IMR-90 (cell line): Measurements from ENCODE around the gene ATP8B4. TPM values are rescaled to one million over a fixed set of nuclear protein-coding genes. Genes with fewer than 3 reads are reported as not detected.

Source experiments
- ATAC-seq: fragments of 200-7000 bp; cut with Tn5 transposase; 2 replicates; pipeline ENCODE4 v1.9.1; 2020; ENCODE audit warnings: low read depth, mild to moderate bottlenecking, moderate library complexity
- BruUV-seq: library from RNA; stranded (reverse); fragments of 400-500 nt; replicated peaks from 2 replicates; lab custom pipeline; 2021; lab: Mats Ljungman, UMichigan
- CTCF ChIA-PET: fragments of 300-600 bp; formaldehyde crosslinking; extraction: SDS; loops from one replicate; lab custom pipeline; 2021; ENCODE audit warnings: antibody characterized with exemption; lab: Yijun Ruan, JAX
- POLR2A ChIA-PET: fragments of 300-600 bp; sonication (Branson Sonifier 250); formaldehyde crosslinking; loops from one replicate; lab custom pipeline; 2022; ENCODE audit warnings: antibody characterized with exemption; ENCODE audit not compliant: unreplicated experiment; lab: Charles Lee
- DNase-seq: peaks from one replicate; pipeline ENCODE4 v3.0.0; 2013
- H2AFZ ChIP-seq: replicated peaks from 2 replicates; pipeline ENCODE3; 2013; ENCODE audit warnings: low read length, mild to moderate bottlenecking; ENCODE audit not compliant: poor library complexity
- H2AK5ac ChIP-seq: 2 replicates; pipeline ENCODE4 v1.6.1; 2013; ENCODE audit warnings: low read depth, low read length, inconsistent platforms
- H2AK9ac ChIP-seq: replicated peaks from 2 replicates; pipeline ENCODE3; 2013; ENCODE audit warnings: mild to moderate bottlenecking, low read depth, low read length, moderate library complexity; ENCODE audit not compliant: poor library complexity
- H2BK120ac ChIP-seq: 2 replicates; pipeline ENCODE4 v1.6.1; 2013; ENCODE audit warnings: low read depth, low read length, inconsistent platforms
- H2BK15ac ChIP-seq: 3 replicates; pipeline ENCODE4 v1.6.1; 2013; ENCODE audit warnings: low read depth, low read length, inconsistent platforms
- H2BK20ac ChIP-seq: 2 replicates; pipeline ENCODE4 v1.6.1; 2013; ENCODE audit warnings: low read depth, mild to moderate bottlenecking, inconsistent platforms, low read length, moderate library complexity
- H2BK5ac ChIP-seq: 2 replicates; pipeline ENCODE4 v1.6.1; 2013; ENCODE audit warnings: mild to moderate bottlenecking, low read depth, low read length, inconsistent platforms; ENCODE audit not compliant: poor library complexity, severe bottlenecking
- H3K14ac ChIP-seq: replicated peaks from 2 replicates; pipeline ENCODE4 v1.6.1; 2013; ENCODE audit warnings: low read depth, low read length, inconsistent platforms
- H3K18ac ChIP-seq: 2 replicates; pipeline ENCODE4 v1.6.1; 2013; ENCODE audit warnings: low read depth, low read length, control low read depth
- H3K23ac ChIP-seq: 2 replicates; pipeline ENCODE4 v1.6.1; 2013; ENCODE audit warnings: low read depth, low read length, inconsistent platforms
- H3K27ac ChIP-seq: 2 replicates; pipeline ENCODE4 v1.5.1; 2013; ENCODE audit warnings: mild to moderate bottlenecking, control low read depth, low read length; ENCODE audit not compliant: insufficient read depth
- H3K27me3 ChIP-seq: 2 replicates; pipeline ENCODE4 v1.6.1; 2013; ENCODE audit warnings: low read length; ENCODE audit not compliant: control insufficient read depth, insufficient read depth
- H3K36me3 ChIP-seq: 2 replicates; pipeline ENCODE4 v1.6.1; 2013; ENCODE audit warnings: low read length, mixed read lengths; ENCODE audit not compliant: control insufficient read depth, insufficient read depth
- H3K4ac ChIP-seq: 2 replicates; pipeline ENCODE4 v1.6.1; 2013; ENCODE audit warnings: low read depth, low read length, inconsistent platforms
- H3K4me1 ChIP-seq: 2 replicates; pipeline ENCODE4 v1.6.1; 2013; ENCODE audit warnings: low read length, mixed read lengths; ENCODE audit not compliant: control insufficient read depth, insufficient read depth
- H3K4me2 ChIP-seq: 2 replicates; pipeline ENCODE4 v1.6.1; 2013; ENCODE audit warnings: low read depth, mild to moderate bottlenecking, control low read depth, low read length, moderate library complexity
- H3K4me3 ChIP-seq: 2 replicates; pipeline ENCODE4 v1.5.1; 2013; ENCODE audit warnings: low read depth, mild to moderate bottlenecking, control low read depth, low read length, moderate library complexity; ENCODE audit not compliant: insufficient read depth
- H3K56ac ChIP-seq: 2 replicates; pipeline ENCODE4 v1.6.1; 2013; ENCODE audit warnings: low read length, inconsistent platforms; ENCODE audit not compliant: insufficient read depth; ENCODE audit errors: extremely low read depth
- H3K79me1 ChIP-seq, 2 experiments: 2 replicates each; pipeline ENCODE4 v1.6.1; 2013; ENCODE audit warnings: low read length in 2 of 2, inconsistent platforms in 1 of 2, low read depth in 1 of 2
- H3K9ac ChIP-seq: 2 replicates; pipeline ENCODE4 v1.6.1; 2013; ENCODE audit warnings: low read depth, low read length, control low read depth
- H3K9me1 ChIP-seq: 2 replicates; pipeline ENCODE4 v1.6.1; 2013; ENCODE audit warnings: low read length, inconsistent platforms; ENCODE audit not compliant: insufficient read depth
- H3K9me3 ChIP-seq: 2 replicates; pipeline ENCODE4 v1.6.1; 2013; ENCODE audit warnings: low read length; ENCODE audit not compliant: control insufficient read depth, insufficient read depth
- H4K20me1 ChIP-seq: 2 replicates; pipeline ENCODE4 v1.6.1; 2013; ENCODE audit warnings: low read length, inconsistent platforms; ENCODE audit not compliant: insufficient read depth
- H4K5ac ChIP-seq: 2 replicates; pipeline ENCODE4 v1.6.1; 2013; ENCODE audit warnings: mild to moderate bottlenecking, low read depth, low read length, control low read depth
- H4K8ac ChIP-seq, 2 experiments: 2 replicates each; pipeline ENCODE4 v1.6.1; 2013; ENCODE audit warnings: low read depth in 2 of 2, low read length in 2 of 2, control low read depth in 1 of 2, inconsistent platforms in 1 of 2
- H4K91ac ChIP-seq: 2 replicates; pipeline ENCODE4 v1.6.1; 2013; ENCODE audit warnings: low read depth, low read length, inconsistent platforms; ENCODE audit not compliant: insufficient read depth
- FOS ChIP-seq: fragments of 150-350 bp; IDR thresholded peaks from 2 replicates; pipeline ENCODE4 v1.6.1; 2016; ENCODE audit warnings: low read depth, low read length
- MAFK ChIP-seq: IDR thresholded peaks from 2 replicates; pipeline ENCODE4 v1.6.1; 2012; ENCODE audit warnings: low read depth, low read length, improper control_type of control experiment
- WGBS, 2 experiments: methylation state at CpG; one replicate each; pipeline versions ENCODE4 v1.1.5 to v1.1.7; 2013; ENCODE audit warnings: missing lambda C conversion rate in 2 of 2; ENCODE audit not compliant: insufficient read length in 1 of 2; ENCODE audit errors: extremely low coverage in 2 of 2; 5-methylcytosine and 5-hydroxymethylcytosine counted together
- dilution Hi-C: fragments of 300-500 bp; cut with HindIII; formaldehyde crosslinking; loops from one replicate; pipeline ENCODE4 v1.14.3; 2018; ENCODE audit warnings: low sequenced_read_pairs; ENCODE audit not compliant: unreplicated experiment
- in situ Hi-C: fragments of 300-500 bp; cut with MboI; formaldehyde crosslinking; loops from 3 replicates; pipeline ENCODE4 v1.14.3; 2019; ENCODE audit warnings: low sequenced_read_pairs, inconsistent platforms, mixed read lengths
- intact Hi-C: fragments of 100-400 bp; cut with micrococcal nuclease; formaldehyde crosslinking; loops from 2 replicates; pipeline ENCODE4 v1.10.0; 2022
- polyA plus RNA-seq, 3 experiments: library from polyadenylated mRNA; depleted of rRNA; stranded (reverse); fragments of >200 nt; gene quantifications; 2 replicates each; pipeline ENCODE4 v1.2.3, GENCODE V29; 2012; ENCODE audit warnings: low replicate concordance in 1 of 3
- total RNA-seq: library from RNA; depleted of rRNA; stranded (reverse); fragments of >200 nt; gene quantifications from 2 replicates; pipeline ENCODE4 v1.2.3, GENCODE V29; 2012

The ATP8B4 gene
- total and polyA plus RNA-seq, 2 of the 4 experiments (the other 2 are of a cell fraction): 0.12 to 0.54 TPM

- ATAC-seq (no peak), DNase-seq (no peak)
- Histone ChIP-seq H2AK9ac (no peak overlapping the region), H3K4me1 (peaks cover 24% of the 10 kb centered on the region), H2BK5ac (peak overlapping the region; percentile 93), H4K91ac (peak overlapping the region; percentile 60), H3K18ac (peak overlapping the region; percentile 98), H4K8ac (peak overlapping the region; percentile 70 to 78), H4K5ac (peak overlapping the region; percentile 89), H3K4me3 (no peak overlapping the region), H3K36me3 (no peaks in the 10 kb centered on the region), H3K14ac (peak overlapping the region; percentile 84), H2BK15ac (peak overlapping the region; percentile 69), H3K56ac (peak overlapping the region; percentile 37), H3K27me3 (no peaks in the 10 kb centered on the region), H2BK120ac (peak overlapping the region; percentile 93), H4K20me1 (no peaks in the 10 kb centered on the region), H3K9me3 (no peaks in the 10 kb centered on the region; the same call in none of the 2 replicates), H3K79me1 (0 out of 4 replicates have a peak, but pooled peaks cover 0 to 5% of the 10 kb centered on the region in 2 experiments), H2BK20ac (peak overlapping the region; percentile 96), H2AK5ac (peak overlapping the region; percentile 56), H3K4me2 (peak overlapping the region; percentile 28; the same call in 1 of the 2 replicates), H3K4ac (peak overlapping the region; percentile 87), H3K9me1 (peaks cover 9% of the 10 kb centered on the region), H3K9ac (peak overlapping the region; percentile 22; the same call in 1 of the 2 replicates), H3K27ac (peak overlapping the region; percentile 68), H2AFZ (no peak overlapping the region), H3K23ac (peak overlapping the region; percentile 77; the same call in 1 of the 2 replicates)
- intact Hi-C loops (loop anchor here (1.0 to 10.0 kb wide), 8 partner anchors 86 to 1189 kb away; partner anchors contain the start of genes COPS2, DTWD1, FAM227B and FGF7), dilution Hi-C loops (no loop called here), in situ Hi-C loops (loop anchor here (5.0 kb wide), 2 partner anchors 629 to 809 kb away; partner anchors contain the start of gene FGF7)
- no CpG with 5 or more reads among the region's 5 CpGs for WGBS, 2 experiments
- no TSS peak for BruUV-seq
- CTCF ChIA-PET: interaction anchor here (0.5 to 1.6 kb wide), 6 partner anchors 150 to 815 kb away, joined by 3 to 10 read pairs (median 4); no protein-coding TSS in a partner anchor
- TF ChIP-seq FOS: no peak
- TF ChIP-seq MAFK: peak; percentile 54
- POLR2A ChIA-PET: interaction anchor here (1.0 kb wide), 1 partner anchor 769 kb away, joined by 4 read pairs; no protein-coding TSS in a partner anchor
Measured at GRCh38 chr15:50050986-50051743, 67.9 kb downstream of the ATP8B4 start.
